ENCODE data around the gene CDHR5.
A peak's percentile ranks its signal among the peaks of the same experiment; 100 is the strongest.
"Not testable (repeated sequence)": the region's sequence is repeated elsewhere in the genome, so short reads cannot be mapped to it uniquely, and the experiment has no call there.

Gene CDHR5

DNA sequence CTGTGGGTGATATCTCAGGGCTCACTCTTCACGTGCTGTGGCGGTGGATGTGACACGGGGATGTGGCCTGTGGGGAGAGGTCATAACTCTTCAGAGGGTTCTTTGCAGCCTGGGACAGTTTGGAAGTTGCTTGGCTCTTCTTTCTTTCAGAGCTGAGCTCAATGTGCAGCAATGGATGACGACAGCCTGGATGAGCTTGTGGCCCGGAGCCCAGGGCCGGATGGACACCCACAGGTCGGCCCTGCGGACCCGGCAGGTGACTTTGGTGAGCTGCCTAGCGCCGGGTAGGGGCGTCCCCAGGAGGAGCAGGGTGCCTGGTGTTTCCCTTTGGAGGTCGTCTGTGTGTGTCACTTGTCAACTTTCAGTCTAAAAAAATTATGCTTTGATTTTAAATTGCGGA is 43.4 kb downstream of the CDHR5 start:
- no peak for DNase-seq

DNA sequence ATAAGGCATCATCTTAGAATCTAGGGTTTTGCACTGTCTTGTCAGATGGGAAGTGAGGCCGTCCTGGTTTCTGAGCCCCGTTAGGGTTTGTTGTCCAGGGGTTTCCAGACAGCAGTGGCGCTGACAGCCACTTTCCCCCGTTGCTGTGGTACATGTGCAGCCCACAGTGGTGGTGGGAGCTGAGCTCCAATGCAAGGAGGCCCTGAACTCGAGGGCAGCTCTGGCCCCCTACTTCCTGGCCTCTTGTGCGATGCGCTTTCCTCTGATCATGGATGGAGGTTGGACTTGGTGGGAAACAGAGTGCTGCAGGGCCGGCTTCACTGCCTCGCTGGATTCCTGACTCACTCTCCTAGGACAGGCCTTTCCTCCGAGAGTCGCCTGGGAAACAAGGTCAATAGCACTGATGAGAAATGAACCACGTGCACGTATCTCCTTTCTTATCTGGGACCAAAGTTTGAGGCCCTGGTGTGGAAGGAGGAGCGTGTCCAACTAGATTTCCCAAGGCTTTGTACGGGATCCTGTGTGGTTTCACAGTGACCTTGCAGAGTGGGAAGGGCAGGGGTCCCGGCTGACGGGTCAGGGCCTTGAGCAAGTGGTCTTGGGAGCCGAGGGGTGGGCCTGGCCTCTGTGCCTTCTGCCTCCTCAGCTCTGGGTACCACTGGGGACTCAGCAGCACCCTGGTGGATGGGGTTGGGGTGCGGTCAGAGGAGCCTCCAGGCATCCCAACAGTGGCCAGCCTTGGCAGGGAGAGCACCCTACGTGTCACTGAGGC is 44.7 kb downstream of the CDHR5 start:
- DNase-seq = no peak

DNA sequence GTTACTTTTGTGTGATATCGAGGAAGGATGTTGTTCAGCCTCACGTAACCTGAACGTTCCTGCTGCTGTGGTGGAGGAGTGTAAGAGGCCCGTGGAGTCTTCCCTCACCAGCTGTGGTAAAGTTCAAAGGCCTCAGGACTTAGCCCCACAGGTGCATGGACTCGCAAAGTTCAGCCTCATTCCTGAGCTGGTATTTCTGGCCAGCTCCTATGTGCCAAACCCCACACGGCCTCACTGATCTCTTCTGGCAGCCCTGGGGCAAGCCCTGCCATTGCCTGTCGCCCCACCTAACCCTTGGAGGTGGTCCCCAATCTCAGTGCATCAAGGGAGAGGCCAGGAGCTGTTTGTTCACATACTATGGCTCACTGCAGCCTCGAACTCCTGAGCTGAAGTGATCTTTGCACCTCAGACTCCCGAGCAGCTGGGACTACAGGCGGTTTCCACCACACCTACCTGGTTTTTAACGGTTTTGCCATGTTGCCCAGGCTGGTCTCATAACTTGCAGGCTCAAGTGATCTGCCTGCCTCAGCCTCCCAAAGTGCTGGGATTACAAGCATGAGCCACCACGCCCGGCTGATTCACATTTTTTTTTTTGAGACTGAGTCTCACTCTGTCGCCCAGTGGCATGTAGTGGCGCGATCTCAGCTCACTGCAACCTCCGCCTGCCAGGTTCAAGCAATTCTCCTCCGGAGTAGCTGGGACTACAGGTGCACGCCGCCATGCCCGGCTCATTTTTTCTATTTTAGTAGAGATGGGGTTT is 46.3 kb downstream of the CDHR5 start:
- DNase-seq = no peak

DNA sequence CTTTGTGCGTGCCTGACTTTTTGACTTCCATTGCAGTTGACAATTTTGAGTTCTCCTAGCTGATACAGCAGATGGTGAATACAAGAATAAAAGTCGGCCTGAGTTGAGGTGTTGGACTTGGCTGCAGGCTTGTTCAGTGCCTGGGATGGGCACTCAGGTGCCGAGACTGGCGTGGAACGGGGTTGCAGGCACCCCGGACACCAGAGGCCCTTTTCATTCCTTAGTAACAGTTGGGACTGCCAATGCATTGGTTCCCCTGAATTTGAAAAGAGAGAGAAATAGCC is 47.2 kb downstream of the CDHR5 start:
- no peak for DNase-seq

DNA sequence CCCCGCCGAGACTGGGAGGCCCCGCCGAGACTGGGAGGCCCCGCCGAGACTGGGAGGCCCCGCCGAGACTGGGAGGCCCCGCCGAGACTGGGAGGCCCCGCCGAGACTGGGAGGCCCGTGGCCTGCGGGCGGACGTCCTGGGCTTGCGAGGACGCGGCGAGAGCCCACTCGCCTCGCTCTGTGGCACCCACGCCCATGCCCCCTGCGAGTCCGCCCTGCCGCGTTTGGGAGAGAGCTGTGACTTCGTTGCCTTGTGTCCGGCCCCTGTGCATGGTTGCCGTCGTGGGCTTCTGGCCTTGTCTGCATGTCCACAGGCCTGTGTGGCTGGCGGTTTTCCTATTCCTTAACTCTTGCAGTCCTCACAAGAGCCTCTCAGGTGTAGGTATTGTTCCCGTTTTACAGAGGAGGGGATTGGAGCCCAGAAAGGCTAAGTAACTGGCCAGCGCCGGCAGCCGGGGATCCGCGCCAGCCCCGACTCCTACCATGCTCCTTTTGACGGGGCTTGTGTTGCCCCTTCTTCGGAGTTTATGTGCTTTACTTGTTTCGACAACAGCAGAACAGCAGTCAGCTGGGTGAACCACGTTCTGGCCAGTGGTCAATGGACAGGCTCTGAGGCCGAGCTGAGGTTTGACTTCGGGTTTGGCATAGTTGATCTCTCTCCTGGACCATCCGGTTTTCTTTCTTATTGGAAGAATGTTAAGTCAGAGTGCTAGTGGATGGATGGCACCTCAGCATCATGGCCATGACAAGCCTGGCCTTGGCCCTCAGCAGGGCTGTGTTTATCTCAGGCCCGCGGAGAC is 47.7 kb downstream of the CDHR5 start:
- no peak for DNase-seq

DNA sequence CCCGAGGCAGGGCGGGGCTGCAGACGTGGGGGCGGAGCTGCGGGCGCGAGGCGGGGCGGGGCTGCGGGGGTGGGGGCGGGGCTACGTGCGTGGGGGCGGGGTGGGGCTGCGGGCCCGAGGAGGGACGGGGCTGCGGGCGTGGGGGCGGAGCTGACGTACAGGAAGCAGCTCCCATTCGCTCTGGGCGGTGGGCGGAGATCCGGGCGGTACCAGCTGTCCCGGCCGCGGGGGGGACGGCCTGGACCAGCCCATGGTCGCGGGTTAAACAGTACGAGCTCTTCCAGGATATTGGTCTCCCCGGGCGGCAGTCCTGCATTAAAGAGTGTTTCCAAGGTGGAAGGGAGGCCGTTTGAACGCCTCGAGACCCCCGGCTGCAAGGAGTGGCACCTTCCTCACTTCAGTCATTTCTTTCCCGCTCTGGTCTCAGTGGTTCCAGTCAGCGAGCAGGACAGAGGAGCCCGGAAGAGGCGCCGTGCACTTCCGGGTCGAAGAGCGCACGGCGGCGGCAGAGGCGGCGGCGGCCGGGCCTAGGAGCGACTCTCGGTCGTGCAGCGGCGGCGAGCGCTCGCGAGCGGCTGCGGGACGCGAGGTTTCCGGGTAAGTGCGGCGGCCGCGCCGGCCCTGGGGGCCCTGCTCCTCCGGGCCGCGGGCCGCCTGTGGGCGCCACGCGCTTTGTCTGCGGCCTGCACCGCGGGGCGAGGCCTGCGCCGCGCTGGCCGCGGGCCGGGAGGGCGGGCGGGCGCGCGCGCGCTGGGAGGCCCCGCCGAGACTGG is 48.6 kb downstream of the CDHR5 start, which contains the start of gene PHRF1:
Gene PHRF1 (plus strand): TSS at position 475 of the 773 bp plus-strand sequence. CDS start 5,043 bp downstream, outside the sequence.
- peak; percentile 86 for DNase-seq

DNA sequence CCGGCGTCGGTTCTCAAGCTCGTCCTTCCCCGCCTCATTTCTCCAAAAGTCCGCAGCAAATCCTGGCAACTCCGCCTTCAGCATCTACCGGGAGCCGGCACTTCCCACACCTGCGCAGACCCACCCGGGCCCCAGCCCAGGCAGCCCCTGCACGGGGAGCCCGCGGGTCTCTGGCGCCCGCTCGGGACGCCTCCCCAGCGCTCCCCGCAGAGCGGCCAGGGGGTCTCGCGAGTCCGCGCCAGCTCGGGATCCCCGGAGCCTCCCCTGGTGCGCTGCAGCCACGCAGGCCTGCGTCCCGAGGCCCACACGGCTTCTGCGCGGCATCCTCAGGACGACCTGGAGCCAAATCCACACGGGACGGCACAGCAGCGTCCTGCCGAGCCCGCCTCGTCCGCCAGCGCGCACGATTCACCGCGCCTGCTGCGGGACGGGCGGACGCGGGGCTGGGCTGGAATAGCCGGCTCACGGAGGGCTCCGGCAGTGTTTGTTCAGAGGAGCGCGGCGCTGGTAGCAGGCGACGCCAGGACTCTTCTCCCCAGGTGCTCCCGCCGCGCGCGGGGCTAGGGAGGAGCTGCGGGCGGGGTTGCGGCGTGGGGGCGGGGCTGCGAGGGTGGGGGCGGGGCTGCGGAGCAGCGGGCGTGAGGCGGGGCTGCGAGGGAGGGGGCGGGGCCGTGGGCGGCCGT is 49.3 kb downstream of the CDHR5 start:
- peak; percentile 33 for DNase-seq

DNA sequence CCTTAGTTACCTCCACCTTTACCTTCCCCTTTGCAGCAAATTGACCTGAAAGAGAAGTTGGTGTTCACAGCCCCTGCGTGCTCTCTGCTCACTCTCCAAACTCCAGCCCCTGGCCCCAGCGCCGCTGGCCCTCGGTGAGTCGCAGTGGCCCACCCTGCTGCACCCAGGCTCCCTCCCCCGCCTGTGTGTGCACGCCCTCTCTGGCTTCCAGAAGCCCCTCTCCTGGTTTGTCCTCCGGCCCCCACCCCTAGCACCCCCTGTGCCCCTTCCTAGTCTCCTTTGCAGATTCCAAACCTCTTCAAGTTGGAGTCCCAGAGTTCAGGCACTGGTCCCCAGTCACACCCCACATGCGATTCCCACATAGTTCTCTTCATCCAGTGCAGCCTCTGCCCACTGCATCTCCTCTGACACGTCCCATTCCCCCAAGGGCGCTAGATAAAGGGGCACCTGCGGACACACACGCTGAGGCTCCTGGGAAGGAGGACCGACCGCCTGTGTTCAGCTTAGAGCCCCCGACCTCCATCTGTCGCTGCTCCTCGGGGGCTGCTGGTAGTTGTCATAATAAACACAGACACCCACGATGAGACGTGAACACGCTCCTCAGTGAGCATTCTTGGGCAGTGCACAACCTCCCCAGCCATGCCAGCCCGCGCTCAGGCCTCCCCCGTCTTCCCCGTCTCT is 50.0 kb downstream of the CDHR5 start:
- no peak for DNase-seq

DNA sequence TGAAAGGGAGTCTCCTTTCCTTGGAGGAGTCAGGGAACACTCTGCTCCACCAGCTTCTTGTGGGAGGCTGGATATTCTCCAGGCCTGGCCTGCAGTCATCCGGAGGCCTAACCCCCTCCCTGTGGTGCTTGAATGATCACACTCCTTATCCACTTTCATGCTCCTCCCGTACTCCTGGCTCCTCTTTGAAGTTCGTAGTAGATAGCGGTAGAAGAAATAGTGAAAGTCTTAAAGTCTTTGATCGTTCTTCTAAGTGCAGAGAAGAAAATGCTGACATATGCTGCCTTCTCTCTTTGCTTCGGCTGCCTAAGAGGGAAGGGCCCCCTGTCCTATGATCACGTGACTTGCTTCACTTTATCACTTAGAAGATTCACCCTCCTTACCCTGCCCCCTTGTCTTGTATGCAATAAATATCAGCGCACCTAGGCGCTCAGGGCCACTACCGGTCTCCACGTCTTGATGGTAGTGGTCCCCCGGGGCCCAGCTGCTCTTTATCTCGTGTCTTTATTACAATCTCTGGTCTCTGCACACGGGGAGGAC is 50.7 kb downstream of the CDHR5 start:
- DNase-seq = not testable (repeated sequence)

DNA sequence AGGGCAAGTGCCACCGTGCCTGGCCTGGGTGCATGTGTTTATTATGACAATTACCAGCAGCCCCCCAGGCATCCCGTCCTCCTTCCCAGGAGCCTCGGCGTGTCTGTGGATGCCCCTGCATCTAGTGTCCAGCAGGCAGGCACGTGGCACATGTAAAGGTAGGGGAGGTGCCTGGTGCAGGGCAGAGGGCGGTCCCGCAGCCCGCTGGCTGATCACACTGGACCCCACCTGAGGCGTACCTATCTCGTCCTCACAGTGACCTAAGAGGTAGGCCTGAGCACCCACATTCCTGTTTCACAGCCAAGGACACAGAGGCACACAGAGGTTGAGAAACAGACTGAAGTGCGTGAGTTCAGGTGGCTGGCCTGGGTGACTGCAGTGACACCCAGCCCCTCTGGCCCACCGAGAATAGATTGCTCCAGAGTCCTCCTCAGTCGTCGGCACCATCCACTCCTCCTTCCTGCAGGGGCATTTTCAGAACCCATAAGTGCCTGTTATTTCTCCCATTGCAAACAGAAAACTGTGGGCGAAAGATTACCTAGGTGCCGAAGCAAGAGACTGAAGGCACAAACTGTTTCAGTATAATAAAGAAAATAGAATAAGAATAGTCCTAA is 51.5 kb downstream of the CDHR5 start:
- no peak for DNase-seq

DNA sequence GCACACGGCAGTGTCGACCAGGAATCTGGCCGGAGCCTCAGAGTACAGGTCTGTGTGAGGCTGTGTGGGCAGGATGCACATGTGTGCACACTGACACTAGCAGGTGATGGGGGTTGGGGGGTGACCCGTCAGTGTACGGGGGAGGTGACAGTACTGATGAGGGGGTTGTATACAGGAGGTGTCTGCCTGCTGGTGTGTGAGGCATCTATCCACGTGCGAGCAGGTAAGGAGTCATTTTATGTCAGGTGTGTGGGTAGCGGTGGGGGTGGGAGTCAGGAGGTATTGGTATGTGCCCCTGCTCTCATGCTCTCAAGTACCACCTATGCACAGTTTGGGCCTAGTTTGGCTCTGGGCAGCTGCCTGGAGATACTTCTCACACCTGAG is 53.0 kb downstream of the CDHR5 start:
- no peak for DNase-seq

DNA sequence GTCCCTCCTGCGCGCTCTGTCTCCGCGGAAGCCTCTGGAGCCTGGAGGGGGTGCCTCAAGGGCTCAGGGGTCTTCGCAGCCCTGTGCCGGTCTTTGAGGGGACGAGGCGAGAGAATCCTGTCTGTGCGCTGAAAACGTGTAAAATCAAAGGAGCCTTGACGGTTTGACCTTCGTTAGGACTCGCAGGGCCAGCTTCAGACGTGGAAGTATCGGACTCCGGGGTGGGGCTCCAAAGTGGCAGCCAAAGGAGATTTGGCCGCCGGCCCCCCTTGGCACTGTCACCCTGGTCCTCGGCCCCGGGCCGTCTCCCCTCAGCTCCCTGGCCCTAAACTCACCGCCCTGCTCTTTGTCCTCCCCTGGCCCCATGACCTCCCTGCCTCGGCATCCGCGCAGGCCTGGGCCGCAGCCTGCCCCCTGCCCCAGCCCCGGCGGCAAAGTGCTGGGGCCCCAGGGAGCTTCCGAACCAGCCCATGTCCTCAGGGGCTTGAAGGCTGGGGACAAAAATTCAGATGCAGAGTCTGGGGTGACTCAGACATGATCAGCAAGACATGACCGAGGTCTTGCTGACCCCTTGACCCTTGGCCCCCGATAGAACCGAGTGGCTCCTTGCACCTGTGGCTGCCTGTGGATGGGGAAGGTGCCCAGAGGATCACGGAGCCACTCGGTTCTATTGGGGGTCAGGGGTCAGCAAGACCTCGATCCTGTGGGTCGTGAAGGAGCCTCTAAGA is 55.4 kb downstream of the CDHR5 start:
- no peak for DNase-seq

DNA sequence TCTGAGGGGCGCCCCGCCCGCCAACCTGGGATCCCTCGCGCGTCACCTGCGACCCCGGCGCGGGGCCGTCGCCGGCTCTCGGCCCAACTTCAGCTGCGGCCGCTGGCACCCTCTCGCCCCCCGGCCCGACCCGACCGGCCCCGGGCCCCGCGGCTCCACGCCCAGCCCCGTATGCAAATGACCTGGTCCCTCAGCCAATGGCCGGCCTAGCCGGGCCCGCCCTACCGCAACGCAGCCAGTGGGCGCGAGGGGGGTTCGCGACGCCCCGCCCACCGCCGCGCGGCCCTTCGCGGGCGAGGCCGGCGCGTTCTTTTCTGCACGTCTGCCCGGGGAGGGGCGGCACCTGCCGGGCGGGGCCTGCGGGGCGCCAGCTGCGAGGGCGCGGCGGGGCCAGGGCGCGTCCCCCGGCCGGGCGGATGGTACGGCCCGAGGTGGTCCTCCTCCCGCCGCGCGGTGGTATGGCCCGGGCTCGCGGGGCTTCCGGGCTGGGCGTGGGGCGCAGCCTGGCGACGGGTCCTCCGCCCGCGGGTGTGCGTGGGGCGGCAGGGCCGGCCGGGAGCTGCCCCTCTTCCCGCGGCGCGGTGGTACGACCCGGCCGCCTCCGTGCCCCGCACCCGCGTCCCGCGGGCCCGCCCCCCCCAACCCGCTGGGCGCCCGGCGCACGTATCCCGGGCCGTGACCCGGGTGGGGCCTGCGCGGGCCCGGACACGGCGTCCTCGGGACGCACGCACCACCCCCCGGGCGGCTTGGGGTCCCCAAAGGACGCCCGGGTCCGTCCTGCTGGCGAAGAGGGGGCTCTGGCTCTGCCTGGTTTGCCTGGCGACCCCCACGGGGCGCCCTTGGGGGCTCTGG is 56.2 kb downstream of the CDHR5 start:
- DNase-seq = peak; percentile 47

DNA sequence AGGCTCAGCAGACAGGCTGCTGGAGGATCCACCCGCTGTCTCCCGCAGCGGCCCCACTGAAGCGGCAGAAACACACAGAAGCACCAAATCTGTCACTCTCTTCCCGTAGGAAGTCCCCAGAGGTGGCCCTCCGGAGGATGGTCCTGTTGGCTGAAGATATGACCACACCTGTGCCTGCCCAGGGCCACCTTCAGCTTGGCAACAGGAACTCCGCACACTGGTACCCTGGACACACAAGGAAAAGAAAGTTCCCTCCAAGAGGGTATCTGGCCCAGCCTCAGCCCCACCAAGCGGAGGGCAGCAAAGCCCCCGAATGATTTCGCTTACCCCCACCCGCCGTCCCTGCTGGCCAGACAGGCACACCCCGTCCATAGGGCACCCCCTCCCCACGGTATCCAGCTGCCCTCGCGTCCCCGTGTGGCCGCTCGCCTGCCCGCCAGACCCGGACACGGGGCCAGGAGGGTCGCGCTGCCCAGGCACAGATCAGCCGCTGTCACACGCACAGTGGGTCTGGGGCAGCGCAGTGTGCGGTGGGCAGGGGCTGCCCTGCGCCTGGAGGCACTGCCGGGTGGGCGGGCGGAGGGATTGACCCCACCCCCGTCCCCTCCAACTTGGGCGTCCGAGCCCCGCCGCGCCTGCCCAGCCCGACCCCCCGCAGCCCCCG is 57.0 kb downstream of the CDHR5 start:
- DNase-seq = no peak

DNA sequence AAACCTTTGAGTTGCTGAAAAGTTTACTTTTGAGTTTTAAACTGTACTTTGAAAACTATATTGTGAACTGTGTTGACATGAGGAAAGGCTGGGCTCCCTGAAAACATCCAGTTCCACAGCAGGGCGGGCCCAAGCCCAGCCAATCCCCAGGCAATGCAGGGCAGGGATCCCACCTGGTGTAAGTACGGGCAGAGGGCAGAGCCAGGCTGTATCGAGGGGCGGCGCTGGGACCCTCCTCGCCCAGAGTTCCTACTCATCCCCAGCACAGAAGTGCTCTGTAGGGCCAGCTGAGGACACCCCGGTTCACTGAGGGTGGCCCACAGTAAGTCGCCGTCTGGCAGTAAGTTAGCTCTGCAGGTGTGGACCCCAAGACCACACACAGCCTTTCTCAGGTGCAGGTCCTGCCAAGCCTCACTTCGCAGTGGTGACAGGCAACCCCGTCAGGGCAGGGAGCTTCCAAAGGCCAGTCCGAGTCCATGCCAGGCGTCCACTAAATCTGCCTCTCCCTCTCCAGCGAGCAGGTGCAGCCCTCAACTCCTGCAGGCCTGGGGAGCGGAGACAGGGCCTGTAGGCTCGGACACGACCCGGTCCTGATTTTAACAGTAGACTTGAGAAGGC is 57.6 kb downstream of the CDHR5 start:
- DNase-seq = no peak
